ENCODE data around the gene TBCC. TPM values are rescaled to one million over a fixed set of nuclear protein-coding genes. Genes with fewer than 3 reads are reported as not detected.

Gene TBCC
- total and polyA plus RNA-seq, 2 donors from 2014 or later = 17.6 to 21.2 TPM

GRCh38 chr6:42697268-42697655, 48.6 kb downstream of the TBCC start:
- no peak for FAIRE-seq
- H3K27ac ChIP-seq (ENCODE audit: low read depth in 2 of 2, low read length in 2 of 2) = no peak overlapping the region
- H3K4me1 ChIP-seq (ENCODE audit: control insufficient read depth in 2 of 3, insufficient read depth in 2 of 3, low read depth in 1 of 3, low read length in 3 of 3) = no peaks in the 10 kb centered on the region

GRCh38 chr6:42696526-42697267, 49.2 kb downstream of the TBCC start:
- Histone ChIP-seq H3K36me3 (ENCODE audit: control insufficient read depth in 2 of 3, insufficient read depth in 3 of 3, low read length in 3 of 3) (peaks cover 0 to 7% (median 6%) of the 10 kb centered on the region in 3 donors), H3K9ac (ENCODE audit: low read length in 3 of 3) (no peak overlapping the region), H3K27me3 (ENCODE audit: control insufficient read depth, insufficient read depth, low read length) (no peaks in the 10 kb centered on the region), H3K4me1 (ENCODE audit: control insufficient read depth in 2 of 3, insufficient read depth in 2 of 3, low read depth in 1 of 3, low read length in 3 of 3) (no peaks in the 10 kb centered on the region), H3K4me3 (ENCODE audit: low read length in 3 of 3) (no peak overlapping the region), H3K9me3 (ENCODE audit: control insufficient read depth in 2 of 3, insufficient read depth in 1 of 3, low read length in 3 of 3) (no peaks in the 10 kb centered on the region), H3K27ac (ENCODE audit: low read depth in 2 of 2, low read length in 2 of 2) (no peak overlapping the region)
- intact Hi-C loops (cut with DNase I) = no loop called here
- TF ChIP-seq CTCF (IDR thresholded peaks at IDR 0.05; ENCODE audit: borderline replicate concordance, extremely low read depth, insufficient read depth) = no peak
- FAIRE-seq (no peak), DNase-seq (no peak)

More at GRCh38 chr6:42697268-42697655, 48.6 kb downstream of the TBCC start:
- no peak for DNase-seq
- intact Hi-C loops (cut with DNase I) = no loop called here
- Histone ChIP-seq H3K9me3 (ENCODE audit: control insufficient read depth in 2 of 3, insufficient read depth in 1 of 3, low read length in 3 of 3) (no peaks in the 10 kb centered on the region), H3K9ac (ENCODE audit: low read length in 3 of 3) (no peak overlapping the region), H3K36me3 (ENCODE audit: control insufficient read depth in 2 of 3, insufficient read depth in 3 of 3, low read length in 3 of 3) (peaks cover 0 to 7% (median 6%) of the 10 kb centered on the region in 3 donors), H3K4me3 (ENCODE audit: low read length in 3 of 3) (no peak overlapping the region), H3K27me3 (ENCODE audit: control insufficient read depth, insufficient read depth, low read length) (no peaks in the 10 kb centered on the region)
- no peak for TF ChIP-seq CTCF (IDR thresholded peaks at IDR 0.05; ENCODE audit: borderline replicate concordance, extremely low read depth, insufficient read depth)

- H3K4me3 ChIP-seq (ENCODE audit: low read length in 3 of 3) = no peak overlapping the region
- H3K4me1 ChIP-seq (ENCODE audit: control insufficient read depth in 2 of 3, insufficient read depth in 2 of 3, low read depth in 1 of 3, low read length in 3 of 3) = peaks cover 0 to 6% (median 0%) of the 10 kb centered on the region in 3 donors
- FAIRE-seq (no peak), DNase-seq (no peak)
- intact Hi-C loops (cut with DNase I) = no loop called here
- no peaks in the 10 kb centered on the region for H3K9me3 ChIP-seq (ENCODE audit: control insufficient read depth in 2 of 3, insufficient read depth in 1 of 3, low read length in 3 of 3)
- H3K9ac ChIP-seq (ENCODE audit: low read length in 3 of 3) = peak overlapping the region in 1 of 3 donors; percentile 42
- no peak for TF ChIP-seq CTCF (IDR thresholded peaks at IDR 0.05; ENCODE audit: borderline replicate concordance, extremely low read depth, insufficient read depth)
- no peaks in the 10 kb centered on the region for H3K27me3 ChIP-seq (ENCODE audit: control insufficient read depth, insufficient read depth, low read length)
- H3K36me3 ChIP-seq (ENCODE audit: control insufficient read depth in 2 of 3, insufficient read depth in 3 of 3, low read length in 3 of 3) = peaks cover 0 to 25% (median 23%) of the 10 kb centered on the region in 3 donors
- H3K27ac ChIP-seq (ENCODE audit: low read depth in 2 of 2, low read length in 2 of 2) = no peak overlapping the region
These were observed 51.3 kb downstream of the TBCC start for GRCh38 chr6:42694586-42694985.

Other genes starting within 250 kb of the TBCC start
- gene UBR2, start 182.1 kb downstream of the TBCC start, total RNA-seq = 35.2 TPM
- 7.6 TPM for gene UBR2, start 182.1 kb downstream of the TBCC start, polyA plus RNA-seq (ENCODE audit: insufficient read depth, low read depth, low replicate concordance)
- 1.6 TPM for gene PRPH2, start 23.5 kb downstream of the TBCC start, total RNA-seq
- 0.75 TPM for gene PRPH2, start 23.5 kb downstream of the TBCC start, polyA plus RNA-seq (ENCODE audit: insufficient read depth, low read depth, low replicate concordance)
- 20.9 TPM for gene BICRAL, start 35.9 kb upstream of the TBCC start, total RNA-seq
- 2.7 TPM for gene BICRAL, start 35.9 kb upstream of the TBCC start, polyA plus RNA-seq (ENCODE audit: insufficient read depth, low read depth, low replicate concordance)
- 80.7 TPM for gene RPL7L1, start 133.5 kb upstream of the TBCC start, total RNA-seq
- gene RPL7L1, start 133.5 kb upstream of the TBCC start, polyA plus RNA-seq (ENCODE audit: insufficient read depth, low read depth, low replicate concordance) = 47.0 TPM
- not detected for gene PTCRA, start 169.9 kb upstream of the TBCC start, total RNA-seq
- not detected for gene PTCRA, start 169.9 kb upstream of the TBCC start, polyA plus RNA-seq (ENCODE audit: insufficient read depth, low read depth, low replicate concordance)
- 49.9 TPM for gene CNPY3, start 183.4 kb upstream of the TBCC start, total RNA-seq
- 40.1 TPM for gene CNPY3, start 183.4 kb upstream of the TBCC start, polyA plus RNA-seq (ENCODE audit: insufficient read depth, low read depth, low replicate concordance)
- gene GNMT, start 214.7 kb upstream of the TBCC start, total RNA-seq = 0.54 TPM
- 1.9 TPM for gene GNMT, start 214.7 kb upstream of the TBCC start, polyA plus RNA-seq (ENCODE audit: insufficient read depth, low read depth, low replicate concordance)
- gene PEX6, start 233.1 kb upstream of the TBCC start, total RNA-seq = 22.6 TPM
- 18.0 TPM for gene PEX6, start 233.1 kb upstream of the TBCC start, polyA plus RNA-seq (ENCODE audit: insufficient read depth, low read depth, low replicate concordance)
- 22.6 TPM for gene PPP2R5D, start 238.5 kb upstream of the TBCC start, total RNA-seq
- gene PPP2R5D, start 238.5 kb upstream of the TBCC start, polyA plus RNA-seq (ENCODE audit: insufficient read depth, low read depth, low replicate concordance) = 21.8 TPM